ENCODE data around the gene REC8. TPM values are rescaled to one million over a fixed set of nuclear protein-coding genes. Genes with fewer than 3 reads are reported as not detected.

Gene REC8
- total and polyA plus RNA-seq, 2 of the 13 experiments (the other 11 are each of a cell fraction or from before 2014, with no cell fraction given) = 3.4 to 14.7 TPM

DNA sequence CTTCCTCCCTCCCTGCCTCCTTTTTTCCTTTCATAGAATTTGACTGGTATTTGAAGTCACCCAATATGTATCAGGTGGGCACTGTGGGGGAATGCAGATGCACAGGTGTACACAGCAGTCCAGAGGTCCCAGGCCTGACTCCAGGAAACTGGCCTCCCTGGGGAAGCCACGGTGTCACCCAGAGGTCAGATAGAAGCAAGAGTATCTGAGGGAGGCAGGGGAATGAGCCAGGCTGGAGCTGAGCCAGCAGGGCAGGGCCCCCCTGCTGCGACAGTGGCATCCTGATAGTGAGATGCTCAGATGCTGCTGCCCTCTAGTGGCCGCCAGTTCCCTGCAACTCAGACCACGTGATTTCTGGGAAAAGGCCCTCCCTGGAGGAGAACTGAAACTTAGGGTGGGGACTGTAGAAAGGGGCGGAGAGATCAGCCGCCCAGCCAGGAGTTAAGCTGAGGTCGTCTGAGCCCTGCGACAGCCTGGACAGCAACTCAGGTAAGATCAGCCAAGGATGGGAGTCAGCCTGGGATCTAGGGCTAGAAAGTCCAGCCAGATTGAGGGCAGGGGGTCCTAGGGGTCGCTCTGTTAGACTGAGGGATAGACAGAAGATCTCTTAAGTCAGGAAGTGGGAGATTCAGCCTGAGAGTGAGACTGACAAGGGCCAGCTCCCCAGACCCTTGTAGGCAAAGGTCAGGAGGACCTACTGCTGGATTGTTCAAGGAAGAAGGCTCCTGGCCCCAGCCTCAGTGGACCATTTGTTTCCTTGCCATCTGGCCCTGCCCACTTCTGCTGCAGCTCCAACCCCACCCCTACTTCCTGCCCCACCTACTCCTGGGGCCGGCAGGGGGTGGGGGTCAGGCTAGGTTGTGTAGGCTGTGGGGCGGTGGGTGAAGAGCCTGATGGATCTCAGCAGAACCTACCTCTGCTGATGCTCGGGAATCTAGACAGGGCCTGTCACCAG lies 10.8 kb upstream of the REC8 start, which contains the start of gene IRF9 (continued):
- TF ChIP-seq NAIF1 (CRISPR knock-in tag; IDR thresholded peaks at IDR 0.05; ENCODE audit: borderline replicate concordance) = peak; percentile 96
- peak; percentile 88 for TF ChIP-seq ZNF83 (CRISPR knock-in tag; IDR thresholded peaks at IDR 0.05; ENCODE audit: borderline replicate concordance)
- no peak for TF ChIP-seq IRF1 (CRISPR knock-in tag; IDR thresholded peaks at IDR 0.05; ENCODE audit: low read depth)
- TF ChIP-seq MTF2 (CRISPR knock-in tag; IDR thresholded peaks at IDR 0.05; ENCODE audit: borderline replicate concordance) = no peak; the same call in 1 of the 2 replicates
- peak; percentile 98; the same call in 1 of the 2 replicates for TF ChIP-seq ZIK1 (CRISPR knock-in tag; IDR thresholded peaks at IDR 0.05; ENCODE audit: borderline replicate concordance, low read depth)
- TF ChIP-seq PAX8 (CRISPR knock-in tag; IDR thresholded peaks at IDR 0.05; ENCODE audit: borderline replicate concordance) = peak; percentile 64
- peak; percentile 98 for TF ChIP-seq ETV6 (CRISPR knock-in tag; conservative IDR thresholded peaks at IDR 0.05)
- peak; percentile 97 for TF ChIP-seq POLR2AphosphoS5 (IDR thresholded peaks at IDR 0.05; ENCODE audit: low read depth, low read length)
- peak; percentile 94 for TF ChIP-seq ARNTL (CRISPR knock-in tag; IDR thresholded peaks at IDR 0.05)
- TF ChIP-seq ZMYM4 (CRISPR knock-in tag; IDR thresholded peaks at IDR 0.05) = peak; percentile 98
- peak; percentile 92; the same call in 1 of the 2 replicates for TF ChIP-seq ZNF503 (CRISPR knock-in tag; IDR thresholded peaks at IDR 0.05)
- peak; percentile 53; the same call in 1 of the 2 replicates for TF ChIP-seq ZNF572 (CRISPR knock-in tag; IDR thresholded peaks at IDR 0.05)
- TF ChIP-seq, protein P1, sequence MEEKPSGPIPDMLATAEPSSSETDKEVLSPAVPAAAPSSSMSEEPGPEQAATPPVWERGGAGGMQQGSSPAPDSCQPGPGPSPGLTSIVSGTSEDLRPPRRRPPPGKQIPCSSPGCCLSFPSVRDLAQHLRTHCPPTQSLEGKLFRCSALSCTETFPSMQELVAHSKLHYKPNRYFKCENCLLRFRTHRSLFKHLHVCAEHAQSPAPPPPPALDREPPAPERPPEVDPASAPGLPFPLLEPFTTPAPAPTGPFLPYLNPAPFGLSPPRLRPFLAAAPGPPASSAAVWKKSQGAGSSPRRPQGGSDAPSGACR (CRISPR knock-in tag; IDR thresholded peaks at IDR 0.05) = peak; percentile 87
- no peak for TF ChIP-seq ARNT (IDR thresholded peaks at IDR 0.05)
- TF ChIP-seq, protein P2, sequence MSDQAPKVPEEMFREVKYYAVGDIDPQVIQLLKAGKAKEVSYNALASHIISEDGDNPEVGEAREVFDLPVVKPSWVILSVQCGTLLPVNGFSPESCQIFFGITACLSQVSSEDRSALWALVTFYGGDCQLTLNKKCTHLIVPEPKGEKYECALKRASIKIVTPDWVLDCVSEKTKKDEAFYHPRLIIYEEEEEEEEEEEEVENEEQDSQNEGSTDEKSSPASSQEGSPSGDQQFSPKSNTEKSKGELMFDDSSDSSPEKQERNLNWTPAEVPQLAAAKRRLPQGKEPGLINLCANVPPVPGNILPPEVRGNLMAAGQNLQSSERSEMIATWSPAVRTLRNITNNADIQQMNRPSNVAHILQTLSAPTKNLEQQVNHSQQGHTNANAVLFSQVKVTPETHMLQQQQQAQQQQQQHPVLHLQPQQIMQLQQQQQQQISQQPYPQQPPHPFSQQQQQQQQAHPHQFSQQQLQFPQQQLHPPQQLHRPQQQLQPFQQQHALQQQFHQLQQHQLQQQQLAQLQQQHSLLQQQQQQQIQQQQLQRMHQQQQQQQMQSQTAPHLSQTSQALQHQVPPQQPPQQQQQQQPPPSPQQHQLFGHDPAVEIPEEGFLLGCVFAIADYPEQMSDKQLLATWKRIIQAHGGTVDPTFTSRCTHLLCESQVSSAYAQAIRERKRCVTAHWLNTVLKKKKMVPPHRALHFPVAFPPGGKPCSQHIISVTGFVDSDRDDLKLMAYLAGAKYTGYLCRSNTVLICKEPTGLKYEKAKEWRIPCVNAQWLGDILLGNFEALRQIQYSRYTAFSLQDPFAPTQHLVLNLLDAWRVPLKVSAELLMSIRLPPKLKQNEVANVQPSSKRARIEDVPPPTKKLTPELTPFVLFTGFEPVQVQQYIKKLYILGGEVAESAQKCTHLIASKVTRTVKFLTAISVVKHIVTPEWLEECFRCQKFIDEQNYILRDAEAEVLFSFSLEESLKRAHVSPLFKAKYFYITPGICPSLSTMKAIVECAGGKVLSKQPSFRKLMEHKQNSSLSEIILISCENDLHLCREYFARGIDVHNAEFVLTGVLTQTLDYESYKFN (CRISPR knock-in tag; conservative IDR thresholded peaks at IDR 0.05) = peak; percentile 91
- no peak for TF ChIP-seq ZNF367 (CRISPR knock-in tag; IDR thresholded peaks at IDR 0.05; ENCODE audit: borderline replicate concordance)
- peak; percentile 55; the same call in 1 of the 2 replicates for TF ChIP-seq MAFF (IDR thresholded peaks at IDR 0.05; ENCODE audit: low read depth, low read length)
- TF ChIP-seq ZNF576 (CRISPR knock-in tag; IDR thresholded peaks at IDR 0.05) = no peak
- TF ChIP-seq TOE1 (CRISPR knock-in tag; IDR thresholded peaks at IDR 0.05) = peak; percentile 95; the same call in 1 of the 2 replicates
- peak; percentile 51; the same call in 1 of the 2 replicates for TF ChIP-seq SP2 (CRISPR knock-in tag; IDR thresholded peaks at IDR 0.05)
- peak; percentile 96 for TF ChIP-seq FOXA3 (CRISPR knock-in tag; IDR thresholded peaks at IDR 0.05)
- TF ChIP-seq KDM1A (CRISPR knock-in tag; IDR thresholded peaks at IDR 0.05) = peak; percentile 99

All from HepG2 (cell line).